Liver (tissue), 9 donors: Measurements from ENCODE around the gene IGFALS. TPM values are rescaled to one million over a fixed set of nuclear protein-coding genes. Genes with fewer than 3 reads are reported as not detected.

ENCODE experiments used
- DNase-seq: peaks from one replicate; pipeline ENCODE4 v3.0.0-alpha.2; 2017; ENCODE audit warnings: low spot score
- H3K27ac ChIP-seq, 2 donors: one replicate each; pipeline ENCODE4 v1.7.0; 2013; ENCODE audit warnings: inconsistent platforms in 2 of 2, low read length in 2 of 2, control low read depth in 1 of 2, low read depth in 1 of 2, mild to moderate bottlenecking in 1 of 2
- H3K27me3 ChIP-seq, 4 donors: one replicate each; pipeline versions ENCODE4 v1.6.1 to v1.7.0; 2013; ENCODE audit warnings: low read length in 3 of 4, inconsistent platforms in 1 of 4, mild to moderate bottlenecking in 1 of 4, moderate library complexity in 1 of 4; ENCODE audit not compliant: control insufficient read depth in 4 of 4, insufficient read depth in 4 of 4
- H3K36me3 ChIP-seq, 4 donors: one replicate each; pipeline versions ENCODE4 v1.6.1 to v1.7.0; 2013; ENCODE audit warnings: low read length in 3 of 4, mild to moderate bottlenecking in 3 of 4, low read depth in 1 of 4, moderate library complexity in 1 of 4; ENCODE audit not compliant: control insufficient read depth in 4 of 4, insufficient read depth in 3 of 4
- H3K4me1 ChIP-seq, 4 donors: one replicate each; pipeline versions ENCODE4 v1.6.1 to v1.7.0; 2013; ENCODE audit warnings: low read length in 3 of 4, mild to moderate bottlenecking in 3 of 4, moderate library complexity in 1 of 4; ENCODE audit not compliant: control insufficient read depth in 4 of 4, insufficient read depth in 4 of 4
- H3K4me3 ChIP-seq, 3 donors: one replicate each; pipeline versions ENCODE4 v1.6.1 to v1.7.0; 2013; ENCODE audit warnings: low read length in 3 of 3, control low read depth in 1 of 3, low read depth in 1 of 3, mild to moderate bottlenecking in 1 of 3
- H3K9ac ChIP-seq, 2 donors: one replicate each; pipeline ENCODE4 v1.7.0; 2013; ENCODE audit warnings: low read length in 2 of 2, mild to moderate bottlenecking in 2 of 2, moderate library complexity in 2 of 2, control low read depth in 1 of 2, low read depth in 1 of 2
- H3K9me3 ChIP-seq, 4 donors: one replicate each; pipeline versions ENCODE4 v1.6.1 to v1.7.0; 2013; ENCODE audit warnings: low read length in 3 of 4; ENCODE audit not compliant: control insufficient read depth in 4 of 4
- ATF3 ChIP-seq: IDR thresholded peaks from 2 replicates; pipeline ENCODE4 v1.6.1; 2016; ENCODE audit warnings: antibody characterized with exemption
- EGR1 ChIP-seq, 2 donors: IDR thresholded peaks; 2 replicates each; pipeline ENCODE4 v1.6.1; 2016 to 2018; ENCODE audit warnings: antibody characterized with exemption in 2 of 2, low read depth in 2 of 2
- FOXA1 ChIP-seq: IDR thresholded peaks from 2 replicates; pipeline ENCODE4 v1.6.1; 2016; ENCODE audit warnings: antibody characterized with exemption
- FOXA2 ChIP-seq: IDR thresholded peaks from 2 replicates; pipeline ENCODE4 v1.6.1; 2016; ENCODE audit warnings: antibody characterized with exemption
- GABPA ChIP-seq, 2 donors: IDR thresholded peaks in 1 of 2; conservative IDR thresholded peaks in 1 of 2; 2 replicates each; pipeline ENCODE4 v1.6.1; 2016; ENCODE audit warnings: antibody characterized with exemption in 2 of 2, mild to moderate bottlenecking in 1 of 2, moderate library complexity in 1 of 2
- HNF4A ChIP-seq, 2 donors: conservative IDR thresholded peaks; 2 replicates each; pipeline ENCODE4 v1.6.1; 2016; ENCODE audit warnings: antibody characterized with exemption in 2 of 2, mild to moderate bottlenecking in 2 of 2
- HNF4G ChIP-seq: IDR thresholded peaks from 2 replicates; pipeline ENCODE4 v1.6.1; 2016; ENCODE audit warnings: antibody characterized with exemption
- JUND ChIP-seq, 2 donors: IDR thresholded peaks; 2 replicates each; pipeline ENCODE4 v1.6.1; 2016; ENCODE audit warnings: antibody characterized with exemption in 2 of 2
- MAX ChIP-seq: IDR thresholded peaks from 2 replicates; pipeline ENCODE4 v1.6.1; 2016; ENCODE audit warnings: antibody characterized with exemption
- NR2F2 ChIP-seq: IDR thresholded peaks from 2 replicates; pipeline ENCODE4 v1.6.1; 2016; ENCODE audit warnings: antibody characterized with exemption
- RAD21 ChIP-seq, 2 donors: IDR thresholded peaks; 2 replicates each; pipeline ENCODE4 v1.6.1; 2016; ENCODE audit warnings: antibody characterized with exemption in 2 of 2, mild to moderate bottlenecking in 2 of 2
- REST ChIP-seq: IDR thresholded peaks from 2 replicates; pipeline ENCODE4 v1.6.1; 2016; ENCODE audit warnings: antibody characterized with exemption, mild to moderate bottlenecking
- RXRA ChIP-seq, 2 donors: IDR thresholded peaks; 2 replicates each; pipeline ENCODE4 v1.6.1; 2017 to 2018; ENCODE audit warnings: antibody characterized with exemption in 2 of 2, mild to moderate bottlenecking in 1 of 2
- SP1 ChIP-seq: IDR thresholded peaks from 2 replicates; pipeline ENCODE4 v1.6.1; 2018; ENCODE audit warnings: antibody characterized with exemption, mild to moderate bottlenecking
- TAF1 ChIP-seq: conservative IDR thresholded peaks from 2 replicates; pipeline ENCODE4 v1.6.1; 2016; ENCODE audit warnings: antibody characterized with exemption, mild to moderate bottlenecking
- YY1 ChIP-seq: IDR thresholded peaks from 2 replicates; pipeline ENCODE4 v1.6.1; 2016; ENCODE audit warnings: antibody characterized with exemption, mild to moderate bottlenecking
- WGBS: extraction: QIAGEN DNeasy Blood & Tissue Kit; methylation state at CpG from one replicate; pipeline ENCODE4 v1.1.7; 2013; 5-methylcytosine and 5-hydroxymethylcytosine counted together
- polyA plus RNA-seq, 2 donors: library from polyadenylated mRNA; stranded (reverse) in 1 of 2; unstranded in 1 of 2; fragments of 200-250 nt in 1 of 2; fragments of >200 nt in 1 of 2; fragmentation: Nextera tagmentation in 1 of 2; extraction: Ambion mirVana in 1 of 2; gene quantifications; one replicate each; pipeline versions ENCODE4 v1.2.1 to v1.2.3, GENCODE V29; 2013 to 2015
- total RNA-seq, 2 donors: library from RNA; depleted of rRNA; stranded (reverse); fragments of >200 nt; gene quantifications; one replicate each; pipeline ENCODE4 v1.2.3, GENCODE V29; 2014
- TF ChIP-seq, protein P1 (sequence below): fragments of 150-350 bp; IDR thresholded peaks from 2 replicates; pipeline ENCODE4 v1.5.1; 2017; ENCODE audit warnings: improper control_type of control experiment, low read depth, low read length; ENCODE audit not compliant: missing input control
- TF ChIP-seq, protein P2 (sequence below): IDR thresholded peaks from 2 replicates; pipeline ENCODE4 v1.6.1; 2016; ENCODE audit warnings: antibody characterized with exemption
- donor health status: healthy.
- donor health status: healthy.
- donor health status: healthy.
- donor health status: healthy.
- donor health status: healthy.

IGFALS gene
- total and polyA plus RNA-seq, 4 donors, result 19.8 to 161 (median 68.4) TPM

- TF ChIP-seq, protein P1, sequence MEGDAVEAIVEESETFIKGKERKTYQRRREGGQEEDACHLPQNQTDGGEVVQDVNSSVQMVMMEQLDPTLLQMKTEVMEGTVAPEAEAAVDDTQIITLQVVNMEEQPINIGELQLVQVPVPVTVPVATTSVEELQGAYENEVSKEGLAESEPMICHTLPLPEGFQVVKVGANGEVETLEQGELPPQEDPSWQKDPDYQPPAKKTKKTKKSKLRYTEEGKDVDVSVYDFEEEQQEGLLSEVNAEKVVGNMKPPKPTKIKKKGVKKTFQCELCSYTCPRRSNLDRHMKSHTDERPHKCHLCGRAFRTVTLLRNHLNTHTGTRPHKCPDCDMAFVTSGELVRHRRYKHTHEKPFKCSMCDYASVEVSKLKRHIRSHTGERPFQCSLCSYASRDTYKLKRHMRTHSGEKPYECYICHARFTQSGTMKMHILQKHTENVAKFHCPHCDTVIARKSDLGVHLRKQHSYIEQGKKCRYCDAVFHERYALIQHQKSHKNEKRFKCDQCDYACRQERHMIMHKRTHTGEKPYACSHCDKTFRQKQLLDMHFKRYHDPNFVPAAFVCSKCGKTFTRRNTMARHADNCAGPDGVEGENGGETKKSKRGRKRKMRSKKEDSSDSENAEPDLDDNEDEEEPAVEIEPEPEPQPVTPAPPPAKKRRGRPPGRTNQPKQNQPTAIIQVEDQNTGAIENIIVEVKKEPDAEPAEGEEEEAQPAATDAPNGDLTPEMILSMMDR, result no peak
- no peak for TF ChIP-seq YY1
- no peak for TF ChIP-seq JUND (IDR thresholded peaks at IDR 0.05)
- no peak for TF ChIP-seq NR2F2
- TF ChIP-seq HNF4G, result no peak
- TF ChIP-seq HNF4A (conservative IDR thresholded peaks at IDR 0.05), result no peak
Measured at GRCh38 chr16:1775006-1775845, 18.3 kb downstream of the IGFALS start (continued).

- H3K4me1 ChIP-seq, result peaks cover 10 to 57% (median 33%) of the 10 kb centered on the region in 4 donors
- no peak overlapping the region for H3K27ac ChIP-seq
- no peaks in the 10 kb centered on the region for H3K27me3 ChIP-seq
- H3K36me3 ChIP-seq, result peaks cover 0 to 18% (median 10%) of the 10 kb centered on the region in 4 donors
- WGBS, result 92% methylated on average over 7 of the region's 7 CpGs
- H3K4me3 ChIP-seq, result no peak overlapping the region
- no peak for DNase-seq
- TF ChIP-seq EGR1 (IDR thresholded peaks at IDR 0.05; ENCODE audit: low read depth in 2 of 2), result no peak
- H3K9me3 ChIP-seq, result no peaks in the 10 kb centered on the region
- H3K9ac ChIP-seq, result no peak overlapping the region
Measured at GRCh38 chr16:1774448-1774780, 19.1 kb downstream of the IGFALS start.

- DNase-seq, result no peak
- Histone ChIP-seq H3K4me3 (peak overlapping the region; percentile 68 to 93 (median 73)), H3K27me3 (no peaks in the 10 kb centered on the region), H3K36me3 (peaks cover 0 to 18% (median 10%) of the 10 kb centered on the region in 4 donors), H3K27ac (peak overlapping the region; percentile 83 to 94), H3K9ac (peak overlapping the region; percentile 21 to 89), H3K9me3 (no peaks in the 10 kb centered on the region), H3K4me1 (peaks cover 10 to 53% (median 30%) of the 10 kb centered on the region in 4 donors)
- TF ChIP-seq, protein P2, sequence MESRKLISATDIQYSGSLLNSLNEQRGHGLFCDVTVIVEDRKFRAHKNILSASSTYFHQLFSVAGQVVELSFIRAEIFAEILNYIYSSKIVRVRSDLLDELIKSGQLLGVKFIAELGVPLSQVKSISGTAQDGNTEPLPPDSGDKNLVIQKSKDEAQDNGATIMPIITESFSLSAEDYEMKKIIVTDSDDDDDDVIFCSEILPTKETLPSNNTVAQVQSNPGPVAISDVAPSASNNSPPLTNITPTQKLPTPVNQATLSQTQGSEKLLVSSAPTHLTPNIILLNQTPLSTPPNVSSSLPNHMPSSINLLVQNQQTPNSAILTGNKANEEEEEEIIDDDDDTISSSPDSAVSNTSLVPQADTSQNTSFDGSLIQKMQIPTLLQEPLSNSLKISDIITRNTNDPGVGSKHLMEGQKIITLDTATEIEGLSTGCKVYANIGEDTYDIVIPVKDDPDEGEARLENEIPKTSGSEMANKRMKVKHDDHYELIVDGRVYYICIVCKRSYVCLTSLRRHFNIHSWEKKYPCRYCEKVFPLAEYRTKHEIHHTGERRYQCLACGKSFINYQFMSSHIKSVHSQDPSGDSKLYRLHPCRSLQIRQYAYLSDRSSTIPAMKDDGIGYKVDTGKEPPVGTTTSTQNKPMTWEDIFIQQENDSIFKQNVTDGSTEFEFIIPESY, result no peak
- TF ChIP-seq HNF4A (conservative IDR thresholded peaks at IDR 0.05) (no peak), GABPA (IDR thresholded peaks at IDR 0.05 in 1 of 2, conservative IDR thresholded peaks at IDR 0.05 in 1 of 2) (no peak), MAX (no peak), TAF1 (no peak), HNF4G (no peak), SP1 (no peak), FOXA2 (no peak), ATF3 (no peak), EGR1 (IDR thresholded peaks at IDR 0.05; ENCODE audit: low read depth in 2 of 2) (no peak), FOXA1 (no peak), REST (no peak), JUND (IDR thresholded peaks at IDR 0.05) (no peak), NR2F2 (no peak), RXRA (IDR thresholded peaks at IDR 0.05) (no peak), YY1 (no peak), RAD21 (IDR thresholded peaks at IDR 0.05) (no peak)
- TF ChIP-seq, protein P1, result no peak
- WGBS, result 15% methylated on average over 45 of the region's 45 CpGs
Measured at GRCh38 chr16:1773703-1774447, 19.6 kb downstream of the IGFALS start.
